ENCODE data around the gene PDIA2.
A peak's percentile ranks its signal among the peaks of the same experiment; 100 is the strongest.
"Not testable (repeated sequence)": the region's sequence is repeated elsewhere in the genome, so short reads cannot be mapped to it uniquely, and the experiment has no call there.

The PDIA2 gene

GRCh38 chr16:301950-302349, 19.0 kb downstream of the PDIA2 start:
- DNase-seq: no peak

- no peak for DNase-seq
Observed at GRCh38 chr16:303760-304505, 21.0 kb downstream of the PDIA2 start.

GRCh38 chr16:305916-306626, 23.1 kb downstream of the PDIA2 start:
- no peak for DNase-seq

- DNase-seq: no peak
Observed at GRCh38 chr16:306911-307370, 24.0 kb downstream of the PDIA2 start.

- no peak for DNase-seq
Observed at GRCh38 chr16:307691-308312, 24.8 kb downstream of the PDIA2 start.

GRCh38 chr16:309476-309875, 26.5 kb downstream of the PDIA2 start:
- no peak for DNase-seq

- no peak for DNase-seq
Observed at GRCh38 chr16:311725-312124, 28.8 kb downstream of the PDIA2 start.

GRCh38 chr16:314351-314750, 31.4 kb downstream of the PDIA2 start:
- DNase-seq: no peak

- no peak for DNase-seq
Observed at GRCh38 chr16:314795-315299, 31.9 kb downstream of the PDIA2 start.

GRCh38 chr16:316741-317464, 33.9 kb downstream of the PDIA2 start:
- DNase-seq: no peak

- DNase-seq: no peak
Observed at GRCh38 chr16:317583-317982, 34.6 kb downstream of the PDIA2 start.

- no peak for DNase-seq
Observed at GRCh38 chr16:318628-319027, 35.7 kb downstream of the PDIA2 start.

- no peak for DNase-seq
Observed at GRCh38 chr16:320206-320605, 37.2 kb downstream of the PDIA2 start.

- DNase-seq: no peak
Observed at GRCh38 chr16:321532-321931, 38.6 kb downstream of the PDIA2 start.

GRCh38 chr16:322476-323143, 39.6 kb downstream of the PDIA2 start:
- DNase-seq: no peak

- no peak for DNase-seq
Observed at GRCh38 chr16:324201-324450, 41.2 kb downstream of the PDIA2 start.

GRCh38 chr16:324451-325334, 41.7 kb downstream of the PDIA2 start:
- DNase-seq: peak; percentile 51 to 53

GRCh38 chr16:325375-326145, 42.6 kb downstream of the PDIA2 start:
- DNase-seq: no peak

GRCh38 chr16:330741-331140, 47.8 kb downstream of the PDIA2 start:
- DNase-seq: no peak

- DNase-seq: not testable (repeated sequence)
Observed at GRCh38 chr16:331181-331814, 48.3 kb downstream of the PDIA2 start.

Data from activated CD4-positive, alpha-beta T cell treated with anti-CD3 and anti-CD28 coated beads, Interleukin-2, amount 50 U/mL, for 48 hours (primary cell).